Mesenchymal stem cell (in vitro differentiated cells and primary cell): ENCODE measurements around the gene KAT6B.

Experiments
- DNase-seq: peaks from one replicate; pipeline ENCODE4 v3.0.0-alpha.2; 2013
- H2AFZ ChIP-seq: one replicate; pipeline ENCODE4 v1.6.1; 2013; ENCODE audit warnings: low read depth, mild to moderate bottlenecking, control low read depth, inconsistent platforms, low read length, moderate library complexity
- H2AK5ac ChIP-seq: 2 replicates; pipeline ENCODE4 v1.6.1; 2013; ENCODE audit warnings: low read length, moderate library complexity, mild to moderate bottlenecking, inconsistent platforms; ENCODE audit not compliant: severe bottlenecking
- H2BK120ac ChIP-seq: one replicate; pipeline ENCODE4 v1.6.1; 2013; ENCODE audit warnings: low read depth, mild to moderate bottlenecking, inconsistent platforms, low read length, moderate library complexity
- H2BK12ac ChIP-seq, 2 experiments: one replicate each; pipeline ENCODE4 v1.6.1; 2013; ENCODE audit warnings: inconsistent platforms in 2 of 2, low read length in 2 of 2, mild to moderate bottlenecking in 2 of 2, moderate library complexity in 2 of 2, control low read depth in 1 of 2
- H2BK15ac ChIP-seq: one replicate; pipeline ENCODE4 v1.6.1; 2013; ENCODE audit warnings: mild to moderate bottlenecking, low read depth, inconsistent platforms; ENCODE audit not compliant: poor library complexity, severe bottlenecking
- H2BK5ac ChIP-seq: 2 replicates; pipeline ENCODE4 v1.6.1; 2013; ENCODE audit warnings: low read depth, mild to moderate bottlenecking, low read length, control low read depth, inconsistent platforms; ENCODE audit not compliant: poor library complexity, severe bottlenecking
- H3K14ac ChIP-seq, 2 experiments: one replicate each; pipeline ENCODE4 v1.6.1; 2013; ENCODE audit warnings: inconsistent platforms in 2 of 2, low read length in 2 of 2, control low read depth in 1 of 2, mild to moderate bottlenecking in 1 of 2, moderate library complexity in 1 of 2
- H3K18ac ChIP-seq, 2 experiments: one replicate each; pipeline ENCODE4 v1.6.1; 2013; ENCODE audit warnings: inconsistent platforms in 2 of 2, low read length in 2 of 2, control low read depth in 1 of 2, low read depth in 1 of 2, mild to moderate bottlenecking in 1 of 2
- H3K23ac ChIP-seq, 2 experiments: one replicate each; pipeline ENCODE4 v1.6.1; 2013; ENCODE audit warnings: inconsistent platforms in 2 of 2, low read length in 2 of 2, mild to moderate bottlenecking in 2 of 2, moderate library complexity in 2 of 2, control low read depth in 1 of 2
- H3K27ac ChIP-seq: 2 replicates; pipeline ENCODE4 v1.5.1; 2013; ENCODE audit warnings: mild to moderate bottlenecking, moderate library complexity, low read length, control low read depth, inconsistent platforms; ENCODE audit not compliant: poor library complexity, severe bottlenecking
- H3K27me3 ChIP-seq, 2 experiments: 2 replicates each; pipeline versions ENCODE4 v1.6.1 to v1.7.0; 2013; ENCODE audit warnings: low read length in 2 of 2, mild to moderate bottlenecking in 2 of 2, moderate library complexity in 2 of 2, control low read depth in 1 of 2, inconsistent platforms in 1 of 2; ENCODE audit not compliant: control insufficient read depth in 1 of 2, insufficient read depth in 1 of 2
- H3K36me3 ChIP-seq, 2 experiments: 2 replicates each; pipeline versions ENCODE4 v1.6.1 to v1.7.0; 2013; ENCODE audit warnings: low read length in 2 of 2, control low read depth in 1 of 2, inconsistent platforms in 1 of 2, low read depth in 1 of 2, mild to moderate bottlenecking in 1 of 2; ENCODE audit not compliant: insufficient read depth in 2 of 2, control insufficient read depth in 1 of 2
- H3K4ac ChIP-seq, 2 experiments: one replicate each; pipeline ENCODE4 v1.6.1; 2013; ENCODE audit warnings: inconsistent platforms in 2 of 2, low read length in 2 of 2, mild to moderate bottlenecking in 2 of 2, moderate library complexity in 2 of 2, control low read depth in 1 of 2, low read depth in 1 of 2
- H3K4me1 ChIP-seq: 2 replicates; pipeline ENCODE4 v1.6.1; 2013; ENCODE audit warnings: low read depth, low read length, control low read depth; ENCODE audit not compliant: control insufficient read depth, insufficient read depth
- H3K4me2 ChIP-seq: 2 replicates; pipeline ENCODE4 v1.6.1; 2013; ENCODE audit warnings: low read length, mild to moderate bottlenecking, inconsistent platforms; ENCODE audit not compliant: poor library complexity, severe bottlenecking
- H3K4me3 ChIP-seq, 2 experiments: 2 replicates each; pipeline versions ENCODE4 v1.5.1 to v1.7.0; 2013; ENCODE audit warnings: low read length in 2 of 2, mild to moderate bottlenecking in 2 of 2, control low read depth in 1 of 2, low read depth in 1 of 2; ENCODE audit not compliant: insufficient read depth in 1 of 2
- H3K79me1 ChIP-seq: replicated peaks from 2 replicates; pipeline ENCODE4 v1.6.1; 2013; ENCODE audit warnings: mild to moderate bottlenecking, control low read depth, low read length, inconsistent platforms; ENCODE audit not compliant: poor library complexity, severe bottlenecking
- H3K9ac ChIP-seq: 2 replicates; pipeline ENCODE4 v1.7.0; 2013; ENCODE audit warnings: mild to moderate bottlenecking, low read length, moderate library complexity
- H3K9me3 ChIP-seq: 2 replicates; pipeline ENCODE4 v1.7.0; 2013; ENCODE audit warnings: mild to moderate bottlenecking, low read length; ENCODE audit not compliant: control insufficient read depth
- H4K8ac ChIP-seq: one replicate; pipeline ENCODE4 v1.6.1; 2013; ENCODE audit warnings: inconsistent platforms, mild to moderate bottlenecking, low read length, moderate library complexity
- H4K91ac ChIP-seq: one replicate; pipeline ENCODE4 v1.6.1; 2013; ENCODE audit warnings: mild to moderate bottlenecking, low read length, inconsistent platforms
- WGBS: methylation state at CpG from one replicate; pipeline ENCODE4 v1.1.7; 2013; ENCODE audit warnings: mixed read lengths; 5-methylcytosine and 5-hydroxymethylcytosine counted together

Gene KAT6B

DNA sequence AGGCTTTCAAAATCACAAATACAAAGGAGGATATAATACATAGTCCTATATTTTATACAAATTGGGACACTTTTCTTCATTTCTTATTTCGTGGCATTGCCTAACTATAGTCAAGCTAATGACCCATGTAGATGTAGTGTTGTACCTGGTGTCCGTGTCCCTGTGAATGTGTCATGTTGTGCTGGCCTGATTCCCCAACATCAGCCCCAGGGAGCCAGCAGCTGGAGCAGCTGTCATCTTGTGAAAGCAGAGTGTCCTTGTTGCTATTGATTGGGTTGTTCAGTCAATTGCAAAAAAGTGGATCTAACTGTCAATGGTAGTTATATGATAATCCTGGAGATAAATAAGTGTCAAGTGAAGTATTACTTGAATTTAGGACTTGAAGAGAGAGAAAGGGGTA is 86.3 kb downstream of the KAT6B start:
- no peaks in the 10 kb centered on the region for H3K36me3 ChIP-seq
- H4K91ac ChIP-seq = no peak overlapping the region
- no peaks in the 10 kb centered on the region for H3K9me3 ChIP-seq
- H2BK5ac ChIP-seq = no peak overlapping the region
- peaks cover 16% of the 10 kb centered on the region for H3K79me1 ChIP-seq
- H2BK15ac ChIP-seq = no peak overlapping the region
- no peak for DNase-seq
- no peak overlapping the region for H2AFZ ChIP-seq
- peaks cover 4% of the 10 kb centered on the region for H3K4me1 ChIP-seq
- H3K27me3 ChIP-seq = no peaks in the 10 kb centered on the region
- no peak overlapping the region for H3K23ac ChIP-seq
- H3K4me3 ChIP-seq = no peak overlapping the region
- H3K27ac ChIP-seq = no peak overlapping the region
- H4K8ac ChIP-seq = no peak overlapping the region
- H2AK5ac ChIP-seq = no peak overlapping the region
- WGBS = 91% methylated on average over 2 of the region's 2 CpGs
- no peak overlapping the region for H3K9ac ChIP-seq
- peak overlapping the region in 1 of 2 experiments; percentile 20 for H2BK12ac ChIP-seq
- no peak overlapping the region for H3K4ac ChIP-seq
- H2BK120ac ChIP-seq = no peak overlapping the region
- H3K4me2 ChIP-seq = no peak overlapping the region
- H3K18ac ChIP-seq = no peak overlapping the region
- H3K14ac ChIP-seq = no peak overlapping the region

DNA sequence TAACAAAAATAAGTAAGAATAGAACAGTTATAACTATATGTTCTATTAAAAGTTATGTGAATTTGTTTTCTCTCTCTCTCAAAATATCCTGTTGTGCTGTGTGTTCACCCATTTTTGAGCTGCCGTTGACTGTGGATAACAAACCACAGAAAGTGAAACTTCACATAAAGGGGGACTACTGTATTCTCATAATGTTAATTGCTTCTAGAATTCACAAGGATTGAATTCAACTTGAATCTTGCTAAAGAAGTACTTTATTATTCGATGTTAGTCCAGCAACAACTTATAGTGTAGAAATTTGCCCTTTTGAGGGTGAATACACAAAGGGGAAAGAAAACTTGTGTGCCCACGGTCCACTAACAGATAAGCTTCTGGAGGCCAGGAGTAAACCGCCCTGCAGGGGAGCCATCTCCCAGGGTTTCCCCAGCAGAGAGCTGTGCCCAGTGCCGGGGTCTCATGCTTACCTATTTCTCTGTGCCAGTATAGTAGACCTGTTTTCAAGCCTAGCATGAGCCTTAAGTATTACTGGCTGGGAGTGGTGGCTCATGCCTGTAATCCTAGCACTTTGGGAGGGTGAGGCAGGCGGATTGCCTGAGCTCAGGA is 87.1 kb downstream of the KAT6B start:
- Histone ChIP-seq H4K91ac (no peak overlapping the region), H3K36me3 (no peaks in the 10 kb centered on the region), H3K18ac (no peak overlapping the region), H2BK120ac (no peak overlapping the region), H2BK12ac (no peak overlapping the region), H2AK5ac (no peak overlapping the region), H3K9me3 (no peaks in the 10 kb centered on the region), H3K14ac (no peak overlapping the region), H3K9ac (no peak overlapping the region), H3K27me3 (no peaks in the 10 kb centered on the region), H2BK5ac (no peak overlapping the region), H2AFZ (no peak overlapping the region), H3K27ac (no peak overlapping the region), H3K79me1 (peaks cover 12% of the 10 kb centered on the region), H4K8ac (no peak overlapping the region), H3K23ac (no peak overlapping the region), H3K4me3 (peak overlapping the region in 1 of 2 experiments; percentile 23), H3K4me2 (no peak overlapping the region), H2BK15ac (no peak overlapping the region), H3K4me1 (peaks cover 6% of the 10 kb centered on the region), H3K4ac (no peak overlapping the region)
- 93% methylated on average over 5 of the region's 6 CpGs for WGBS
- no peak for DNase-seq

DNA sequence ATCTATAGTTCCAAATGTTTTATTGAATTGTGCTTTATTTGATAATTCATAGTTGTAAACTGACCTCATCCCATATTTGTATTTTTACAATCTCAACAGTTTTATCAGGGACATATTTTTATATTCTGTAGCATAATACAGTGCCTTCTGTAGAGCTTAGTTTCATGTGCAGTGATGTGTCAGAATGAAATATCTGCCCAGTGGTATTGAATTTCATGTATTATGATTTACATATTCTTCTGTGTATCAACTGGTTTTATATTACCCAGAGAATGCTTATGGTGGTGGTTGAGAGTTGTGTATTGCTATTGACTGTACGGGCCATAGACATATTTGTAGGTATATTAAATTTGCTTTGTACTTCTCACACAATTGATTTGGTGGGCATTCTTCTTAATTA is 89.9 kb downstream of the KAT6B start:
- Histone ChIP-seq H2BK15ac (no peak overlapping the region), H2AFZ (no peak overlapping the region), H3K9me3 (peaks cover 2% of the 10 kb centered on the region), H2BK120ac (no peak overlapping the region), H4K91ac (no peak overlapping the region), H3K4me1 (peaks cover 4% of the 10 kb centered on the region), H3K23ac (no peak overlapping the region), H2BK5ac (no peak overlapping the region), H3K18ac (no peak overlapping the region), H3K27ac (no peak overlapping the region), H3K79me1 (peaks cover 19% of the 10 kb centered on the region), H3K4me3 (no peak overlapping the region), H3K4ac (no peak overlapping the region), H3K27me3 (no peaks in the 10 kb centered on the region), H3K9ac (no peak overlapping the region), H3K36me3 (no peaks in the 10 kb centered on the region), H2AK5ac (no peak overlapping the region), H2BK12ac (no peak overlapping the region), H3K14ac (no peak overlapping the region), H3K4me2 (no peak overlapping the region), H4K8ac (no peak overlapping the region)
- no CpG with 5 or more reads among the region's 1 CpG for WGBS
- no peak for DNase-seq

DNA sequence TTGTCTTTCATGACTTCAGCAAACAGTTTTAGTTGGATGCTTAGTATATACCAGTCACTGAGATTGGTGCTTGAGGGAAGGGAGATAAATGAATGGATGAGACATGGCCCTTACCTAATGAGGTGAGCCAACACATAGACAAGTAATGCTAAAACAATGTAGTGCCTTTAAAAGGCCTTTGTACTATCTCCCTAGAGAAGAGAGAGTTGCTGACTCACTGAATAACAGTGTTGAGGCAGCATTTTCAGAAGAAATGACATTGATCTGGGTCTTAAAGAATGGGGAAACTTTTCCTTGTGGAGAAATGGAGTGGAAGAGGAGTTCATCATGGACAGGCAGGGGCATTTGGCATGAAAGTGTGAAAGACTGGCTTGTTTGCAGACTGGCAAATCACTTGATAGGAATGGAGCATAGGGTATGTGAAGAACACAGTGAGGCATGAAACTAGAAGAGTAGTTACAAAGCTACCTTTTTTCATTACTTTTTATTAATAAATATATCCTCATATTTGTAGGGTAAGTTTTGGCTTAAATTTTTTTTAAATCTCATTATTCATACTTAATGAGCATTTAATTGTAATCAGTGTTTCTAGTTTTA is 91.2 kb downstream of the KAT6B start:
- H4K8ac ChIP-seq = no peak overlapping the region
- H2AK5ac ChIP-seq = no peak overlapping the region
- peaks cover 2% of the 10 kb centered on the region for H3K9me3 ChIP-seq

More for the DNA sequence above, 91.2 kb downstream of the KAT6B start:
- Histone ChIP-seq H3K4me3 (no peak overlapping the region), H3K4me1 (peaks cover 6% of the 10 kb centered on the region), H3K27ac (peak overlapping the region; percentile 74), H2BK15ac (no peak overlapping the region), H2BK12ac (no peak overlapping the region), H3K14ac (no peak overlapping the region), H2BK5ac (no peak overlapping the region), H3K18ac (no peak overlapping the region), H3K23ac (no peak overlapping the region), H3K36me3 (no peaks in the 10 kb centered on the region), H3K9ac (peak overlapping the region; percentile 1), H3K79me1 (peaks cover 19% of the 10 kb centered on the region), H4K91ac (no peak overlapping the region), H2BK120ac (no peak overlapping the region), H3K4ac (peak overlapping the region in 1 of 2 experiments; percentile 37), H3K27me3 (no peaks in the 10 kb centered on the region), H3K4me2 (no peak overlapping the region), H2AFZ (no peak overlapping the region)
- peak; percentile 65 for DNase-seq
